GM19023 (cell line): Measurements from ENCODE around the gene GLE1.
"Not testable (repeated sequence)": the region's sequence is repeated elsewhere in the genome, so short reads cannot be mapped to it uniquely, and the experiment has no call there.

Experiments
- ATAC-seq: cut with Tn5 transposase; IDR thresholded peaks from one replicate; pipeline ENCODE4 v1.9.1; 2021; ENCODE audit warnings: mild to moderate bottlenecking, moderate library complexity; ENCODE audit not compliant: unreplicated experiment

Gene GLE1

GRCh38 chr9:128551657-128552152, 47.2 kb downstream of the GLE1 start:
- no peak for ATAC-seq

DNA sequence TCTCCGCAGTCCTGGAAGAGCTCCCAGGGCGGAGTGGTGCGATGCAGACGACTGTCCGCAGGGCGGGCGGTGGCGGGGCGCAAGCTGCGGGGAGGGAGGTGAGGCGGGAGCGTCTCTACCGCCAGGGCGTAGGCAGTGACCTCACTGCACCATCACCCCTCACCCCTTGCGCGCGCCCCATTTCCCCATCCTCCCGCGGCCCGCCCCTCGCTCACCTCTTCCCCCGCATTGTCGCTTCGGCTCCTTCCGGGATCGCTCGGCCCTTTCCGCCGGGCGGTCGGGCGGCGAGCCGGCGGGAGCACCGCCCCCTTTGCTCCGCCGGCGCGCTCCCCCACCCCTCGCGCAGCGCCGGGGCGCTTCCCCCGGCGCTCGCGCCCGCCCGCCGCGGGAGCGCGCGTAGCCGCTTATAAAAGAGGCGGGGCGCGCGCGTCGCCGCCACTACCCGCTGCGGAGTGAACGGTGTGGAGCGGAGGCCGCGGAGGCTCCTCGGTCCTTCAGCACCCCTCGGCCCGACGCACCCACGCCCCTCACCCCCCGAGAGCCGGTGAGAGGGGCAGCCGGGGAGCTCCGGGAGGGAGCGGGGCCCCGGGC, 47.7 kb downstream of the GLE1 start, which contains the start of gene SPTAN1:
Gene SPTAN1 (plus strand): TSS at position 435 of the 591 bp plus-strand sequence. CDS start 14,154 bp downstream, outside the sequence.
- ATAC-seq, result peak; percentile 80

DNA sequence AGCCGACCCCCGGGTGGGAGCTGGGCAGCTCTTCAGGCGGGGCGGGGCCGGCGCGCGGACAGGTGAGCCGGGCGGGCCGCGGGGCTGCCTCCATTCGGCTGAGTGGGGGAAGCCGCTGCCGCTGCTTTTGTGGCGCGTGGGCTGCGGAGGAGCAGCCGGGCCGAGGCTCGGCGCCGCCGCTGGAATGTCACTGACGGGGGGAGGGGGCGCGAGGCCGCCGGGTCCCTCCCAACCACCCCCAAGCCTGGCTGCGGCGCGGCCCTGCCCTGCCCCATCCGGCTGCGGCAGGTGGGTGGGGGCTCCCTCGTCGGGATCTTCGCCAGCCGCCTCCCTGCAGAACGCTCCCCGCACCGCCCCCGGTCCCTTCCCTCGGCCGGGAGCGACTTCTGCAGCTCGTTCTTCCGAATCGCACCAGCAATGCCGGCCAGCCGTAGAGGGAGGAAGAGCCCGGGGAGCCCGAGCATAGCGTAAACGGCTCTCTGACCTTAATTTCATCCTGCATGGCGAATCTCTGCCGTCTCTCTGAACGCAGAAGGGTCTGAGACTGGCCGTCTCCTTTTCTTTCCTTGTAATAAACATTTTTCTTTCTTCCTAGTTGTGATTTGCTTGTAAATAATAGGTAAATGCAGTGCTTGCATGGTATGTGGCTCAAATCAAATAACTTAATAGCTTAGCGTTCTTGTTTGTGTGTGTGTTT, 48.4 kb downstream of the GLE1 start:
- ATAC-seq, result peak; percentile 31

DNA sequence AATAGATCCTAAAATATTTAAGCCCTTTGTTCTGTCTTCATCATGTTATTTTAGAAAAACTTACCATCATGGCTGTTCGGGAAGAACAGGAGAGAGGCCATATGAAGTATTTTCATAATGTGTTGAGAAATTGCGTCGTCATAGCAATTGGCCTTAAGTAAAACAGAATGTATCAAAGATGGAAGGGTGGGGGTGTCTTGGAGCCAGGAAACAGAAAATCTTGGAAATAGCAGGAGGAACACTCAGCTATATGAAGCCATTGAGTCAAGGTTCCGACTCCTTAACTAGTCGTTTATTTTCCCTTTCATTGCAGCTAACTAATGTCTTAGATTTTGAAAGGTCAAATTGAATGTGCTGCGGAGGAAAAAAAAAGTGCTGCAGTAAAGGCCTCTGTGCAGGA, 49.2 kb downstream of the GLE1 start:
- no peak for ATAC-seq

GRCh38 chr9:128554155-128554862, 49.8 kb downstream of the GLE1 start:
- no peak for ATAC-seq

DNA sequence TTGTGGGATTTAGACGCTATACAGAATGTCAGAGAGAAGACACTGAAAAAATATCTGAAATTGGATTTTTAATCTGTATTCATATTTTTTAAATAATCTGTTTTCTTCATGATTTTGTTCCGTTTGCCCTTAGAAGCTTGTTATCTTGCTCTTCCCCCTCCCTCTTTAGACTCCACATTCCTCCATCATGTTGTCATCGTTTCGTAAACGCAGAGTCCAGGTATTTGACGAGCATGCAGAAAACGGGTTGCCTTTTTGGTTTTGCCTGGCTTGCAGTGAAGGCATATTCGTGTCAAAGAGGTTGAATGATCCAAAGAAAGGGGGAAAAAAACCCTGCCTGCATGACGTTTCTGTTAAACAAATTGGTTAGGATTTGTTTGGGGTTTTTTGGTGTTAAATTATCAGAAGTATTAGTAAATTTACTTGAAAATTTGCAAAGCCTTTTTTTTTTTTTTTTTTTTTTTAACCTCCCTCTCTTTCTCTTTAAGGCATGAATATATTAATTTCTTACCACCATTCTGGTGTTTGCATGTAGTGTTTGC, 50.7 kb downstream of the GLE1 start:
- no peak for ATAC-seq

- ATAC-seq, result no peak
Measured at GRCh38 chr9:128556276-128556675, 51.8 kb downstream of the GLE1 start.

GRCh38 chr9:128556926-128557634, 52.6 kb downstream of the GLE1 start:
- ATAC-seq, result no peak

GRCh38 chr9:128558431-128559310, 54.2 kb downstream of the GLE1 start:
- no peak for ATAC-seq

DNA sequence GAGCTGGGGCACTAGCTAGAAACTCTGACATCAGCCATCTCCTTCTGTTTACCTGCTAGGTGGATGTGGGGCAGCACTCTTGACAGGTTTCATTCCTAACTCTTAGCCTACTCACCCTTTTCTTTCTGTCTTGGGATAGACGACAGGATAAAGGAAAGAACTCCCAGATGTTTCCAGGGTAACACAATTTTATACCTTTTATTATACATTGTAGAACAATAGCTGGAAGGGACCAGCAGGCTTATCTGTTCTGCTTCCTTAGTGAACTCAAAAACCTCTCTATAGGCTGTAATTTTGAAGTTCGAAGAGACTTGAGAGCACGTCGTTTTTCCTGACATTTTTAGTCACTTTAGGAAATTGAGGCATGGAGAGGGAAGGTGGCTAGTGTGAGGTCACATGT, 61.1 kb downstream of the GLE1 start:
- no peak for ATAC-seq

GRCh38 chr9:128568470-128569078, 64.1 kb downstream of the GLE1 start:
- ATAC-seq, result no peak

DNA sequence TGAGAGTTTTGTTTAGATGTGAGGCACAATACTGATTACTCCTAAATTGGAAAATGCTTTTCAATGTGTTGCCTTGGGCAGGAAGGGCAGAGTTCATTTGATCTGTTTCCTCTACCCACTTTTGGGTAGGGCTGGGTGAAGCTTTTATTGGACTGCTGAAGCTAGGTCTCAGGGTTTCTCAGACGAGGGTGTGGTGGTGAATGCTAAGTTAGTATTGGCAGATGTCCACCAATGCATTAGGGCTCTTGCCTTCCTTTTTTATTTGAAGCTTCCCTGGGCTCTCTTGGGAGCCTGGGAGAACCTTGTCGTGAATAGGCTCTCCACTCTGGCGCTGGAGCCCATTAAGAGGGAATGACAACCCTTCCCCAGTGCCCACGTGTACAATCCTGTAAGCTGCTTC, 71.0 kb downstream of the GLE1 start:
- no peak for ATAC-seq

- no peak for ATAC-seq
Measured at GRCh38 chr9:128575916-128576315, 71.4 kb downstream of the GLE1 start.

- ATAC-seq, result no peak
Measured at GRCh38 chr9:128577206-128577605, 72.7 kb downstream of the GLE1 start.

GRCh38 chr9:128579194-128579593, 74.7 kb downstream of the GLE1 start:
- no peak for ATAC-seq

GRCh38 chr9:128580731-128581130, 76.2 kb downstream of the GLE1 start:
- no peak for ATAC-seq

- not testable (repeated sequence) for ATAC-seq
Measured at GRCh38 chr9:128585155-128585554, 80.6 kb downstream of the GLE1 start.

DNA sequence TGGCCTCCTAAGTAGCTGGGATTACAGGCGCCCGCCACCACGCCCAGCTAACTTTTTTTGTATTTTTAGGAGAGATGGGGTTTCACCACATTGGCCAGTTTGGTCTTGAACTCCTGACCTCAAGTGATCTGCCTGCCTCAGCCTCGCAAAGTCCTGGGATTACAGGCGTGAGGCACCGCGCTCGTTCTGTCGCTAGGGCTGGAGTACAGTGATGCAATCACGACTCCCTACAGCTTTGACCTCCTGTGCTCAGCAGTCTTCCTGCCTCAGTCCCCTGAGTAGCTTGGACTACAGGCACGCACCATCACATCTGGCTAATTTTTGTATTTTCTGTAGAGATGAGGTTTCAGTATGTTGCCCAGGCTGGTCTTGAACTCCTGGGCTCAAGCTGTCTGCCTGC, 82.4 kb downstream of the GLE1 start:
- ATAC-seq, result not testable (repeated sequence)

GRCh38 chr9:128587453-128587852, 82.9 kb downstream of the GLE1 start:
- ATAC-seq, result no peak
